Rectal smooth muscle tissue (tissue), 1 donor: ENCODE data around the gene FAM222A.
A peak's percentile ranks its signal among the peaks of the same experiment; 100 is the strongest.

Source experiments
- H3K27ac ChIP-seq: one replicate; pipeline ENCODE4 v1.7.0; 2013; ENCODE audit warnings: low read depth, low read length, inconsistent platforms
- H3K27me3 ChIP-seq: one replicate; pipeline ENCODE4 v1.7.0; 2013; ENCODE audit warnings: low read length; ENCODE audit not compliant: control insufficient read depth, insufficient read depth
- H3K36me3 ChIP-seq: one replicate; pipeline ENCODE4 v1.7.0; 2013; ENCODE audit warnings: low read length; ENCODE audit not compliant: control insufficient read depth, insufficient read depth
- H3K4me1 ChIP-seq: one replicate; pipeline ENCODE4 v1.7.0; 2013; ENCODE audit warnings: low read length; ENCODE audit not compliant: control insufficient read depth, insufficient read depth
- H3K4me3 ChIP-seq: one replicate; pipeline ENCODE4 v1.7.0; 2013; ENCODE audit warnings: low read length
- H3K9ac ChIP-seq: one replicate; pipeline ENCODE4 v1.7.0; 2013; ENCODE audit warnings: low read length

FAM222A gene

DNA sequence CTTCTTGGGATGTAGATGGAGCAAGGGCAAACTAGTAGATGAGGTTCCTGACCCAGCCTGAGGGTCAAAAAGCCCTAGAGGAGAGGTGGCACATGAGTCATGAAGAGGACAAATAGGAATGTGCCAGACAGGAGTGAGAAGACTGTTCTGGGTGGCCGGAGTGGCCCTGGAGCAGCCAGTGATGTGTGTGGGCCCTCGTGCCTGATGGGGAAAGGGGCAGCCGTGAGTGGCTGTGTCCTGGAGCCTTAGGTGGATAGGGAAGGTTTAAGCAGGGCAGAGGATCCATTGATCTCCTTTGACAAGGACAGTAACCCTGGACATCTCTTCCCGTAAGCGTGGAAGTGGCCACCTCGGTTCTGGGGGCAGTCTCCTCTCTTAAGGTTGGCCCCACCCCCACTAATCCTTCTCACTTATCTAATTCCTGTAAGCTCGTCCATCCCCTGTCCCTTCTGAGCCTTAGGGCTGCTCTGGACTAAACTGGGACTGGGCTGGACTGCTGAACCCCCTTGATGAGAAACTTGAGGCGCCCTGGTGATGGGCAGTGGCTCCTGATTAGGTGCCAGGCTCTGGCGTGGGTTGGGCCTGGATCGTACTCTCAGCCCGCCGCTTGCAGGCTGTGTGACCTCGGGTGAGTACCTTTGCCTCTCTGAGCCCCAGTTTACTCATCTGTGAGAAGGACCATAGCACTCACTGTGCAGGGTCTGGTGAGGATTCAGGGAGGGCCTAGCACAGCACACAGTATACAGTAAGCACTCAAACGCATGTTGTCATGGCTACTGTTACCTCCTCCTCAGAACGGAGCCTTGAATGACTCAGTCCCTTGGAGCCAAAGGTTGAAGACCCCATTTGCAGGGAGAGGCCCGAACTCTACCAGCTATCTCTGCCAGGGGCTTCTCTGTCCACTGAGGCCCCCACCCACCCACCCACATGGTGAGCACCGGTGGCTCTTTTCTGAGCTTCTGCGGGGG, 4.0 kb downstream of the FAM222A start:
- Histone ChIP-seq H3K27ac (no peak overlapping the region), H3K27me3 (no peaks in the 10 kb centered on the region), H3K9ac (no peak overlapping the region), H3K4me1 (peaks cover 42% of the 10 kb centered on the region), H3K36me3 (no peaks in the 10 kb centered on the region), H3K4me3 (no peak overlapping the region)

GRCh38 chr12:109718390-109718789, 4.8 kb downstream of the FAM222A start:
- no peaks in the 10 kb centered on the region for H3K27me3 ChIP-seq
- H3K36me3 ChIP-seq: no peaks in the 10 kb centered on the region
- no peak overlapping the region for H3K9ac ChIP-seq

GRCh38 chr12:109719123-109720022, 5.7 kb downstream of the FAM222A start:
- no peaks in the 10 kb centered on the region for H3K36me3 ChIP-seq
- H3K4me3 ChIP-seq: no peak overlapping the region
- no peak overlapping the region for H3K27ac ChIP-seq
- no peak overlapping the region for H3K9ac ChIP-seq
- H3K27me3 ChIP-seq: no peaks in the 10 kb centered on the region
- peaks cover 53% of the 10 kb centered on the region for H3K4me1 ChIP-seq

More at GRCh38 chr12:109718390-109718789, 4.8 kb downstream of the FAM222A start:
- no peak overlapping the region for H3K27ac ChIP-seq
- H3K4me3 ChIP-seq: no peak overlapping the region
- peaks cover 46% of the 10 kb centered on the region for H3K4me1 ChIP-seq

DNA sequence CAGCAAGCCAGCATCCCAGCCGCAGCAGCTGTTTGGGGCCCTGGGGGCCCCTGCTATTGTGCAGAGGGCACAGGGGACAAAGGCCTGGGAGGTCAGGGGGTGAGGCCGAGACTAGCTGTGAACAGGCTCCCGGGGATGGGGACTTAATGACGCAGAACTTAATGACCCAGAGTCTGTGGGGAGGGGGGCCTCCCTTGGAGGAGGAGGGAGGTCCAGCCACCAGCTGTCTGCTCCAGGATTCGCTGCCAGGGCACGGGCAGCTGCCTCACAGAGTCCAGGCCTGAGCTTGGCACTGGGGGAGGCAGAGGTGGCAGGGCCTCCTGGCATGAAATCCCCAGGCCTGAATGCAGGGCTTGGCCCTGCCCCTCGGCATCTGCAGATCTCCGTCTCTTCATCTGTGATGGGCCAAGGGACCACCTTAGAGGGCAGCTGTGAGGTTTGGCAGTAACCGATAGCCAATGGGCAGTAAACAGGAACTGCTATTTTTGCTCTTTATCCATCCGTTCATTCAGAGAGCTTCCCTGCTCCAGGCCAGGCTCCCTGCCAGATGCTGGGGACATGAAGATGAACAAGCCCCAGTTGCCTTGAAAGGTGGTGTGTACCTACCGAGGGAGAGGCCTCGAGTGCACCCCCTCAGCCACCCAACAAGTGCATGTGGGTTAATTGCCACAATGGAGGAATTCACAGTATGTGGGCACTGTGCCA, 6.7 kb downstream of the FAM222A start:
- H3K27me3 ChIP-seq: no peaks in the 10 kb centered on the region
- H3K4me1 ChIP-seq: peaks cover 60% of the 10 kb centered on the region
- no peak overlapping the region for H3K9ac ChIP-seq
- no peaks in the 10 kb centered on the region for H3K36me3 ChIP-seq
- H3K4me3 ChIP-seq: no peak overlapping the region
- no peak overlapping the region for H3K27ac ChIP-seq

- H3K27me3 ChIP-seq: no peaks in the 10 kb centered on the region
- no peak overlapping the region for H3K4me3 ChIP-seq
- H3K9ac ChIP-seq: no peak overlapping the region
- H3K27ac ChIP-seq: no peak overlapping the region
- no peaks in the 10 kb centered on the region for H3K36me3 ChIP-seq
- peaks cover 60% of the 10 kb centered on the region for H3K4me1 ChIP-seq
These were observed 7.2 kb downstream of the FAM222A start for GRCh38 chr12:109720857-109721189.

- peak overlapping the region; percentile 9 for H3K27ac ChIP-seq
- no peak overlapping the region for H3K4me3 ChIP-seq
- H3K27me3 ChIP-seq: no peaks in the 10 kb centered on the region
- peaks cover 59% of the 10 kb centered on the region for H3K4me1 ChIP-seq
- no peaks in the 10 kb centered on the region for H3K36me3 ChIP-seq
- H3K9ac ChIP-seq: no peak overlapping the region
These were observed 7.7 kb downstream of the FAM222A start for GRCh38 chr12:109721276-109721675.

DNA sequence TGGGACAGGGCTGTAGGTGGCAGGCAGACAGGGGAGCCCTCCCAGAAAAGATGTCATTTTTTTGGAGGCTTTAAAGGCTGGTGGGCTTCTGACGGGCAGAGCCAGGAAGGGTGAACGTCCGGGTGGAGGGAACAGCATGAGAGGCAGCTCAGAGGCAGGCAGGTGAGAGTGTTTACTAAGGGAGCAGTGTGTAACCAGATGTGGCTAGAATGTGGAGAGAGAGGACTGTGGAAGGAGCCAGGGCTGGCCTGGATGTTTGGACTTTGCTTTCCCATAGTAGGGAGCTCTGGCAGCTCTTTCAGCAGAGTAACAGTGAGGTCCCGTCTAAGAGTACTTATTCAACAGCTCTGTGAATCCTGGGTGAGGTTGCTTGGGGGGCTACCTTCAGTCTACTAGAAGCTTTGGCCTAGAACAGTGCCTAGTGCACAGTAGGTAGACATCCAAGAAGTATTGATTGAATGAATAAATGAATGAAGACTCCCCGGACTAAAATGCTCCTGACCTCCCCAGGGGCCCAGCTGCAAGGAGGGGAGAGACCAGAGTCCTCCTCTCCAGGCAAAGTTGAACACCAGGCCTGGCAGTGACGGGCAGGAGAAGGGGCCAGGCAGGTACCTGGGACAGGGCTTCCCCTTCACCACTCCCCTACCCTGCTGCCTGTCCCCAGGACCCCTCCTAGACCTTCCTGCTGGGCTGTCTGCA, 8.5 kb downstream of the FAM222A start:
- Histone ChIP-seq H3K27me3 (no peaks in the 10 kb centered on the region), H3K27ac (no peak overlapping the region), H3K9ac (no peak overlapping the region), H3K4me3 (no peak overlapping the region), H3K36me3 (no peaks in the 10 kb centered on the region), H3K4me1 (peaks cover 56% of the 10 kb centered on the region)

DNA sequence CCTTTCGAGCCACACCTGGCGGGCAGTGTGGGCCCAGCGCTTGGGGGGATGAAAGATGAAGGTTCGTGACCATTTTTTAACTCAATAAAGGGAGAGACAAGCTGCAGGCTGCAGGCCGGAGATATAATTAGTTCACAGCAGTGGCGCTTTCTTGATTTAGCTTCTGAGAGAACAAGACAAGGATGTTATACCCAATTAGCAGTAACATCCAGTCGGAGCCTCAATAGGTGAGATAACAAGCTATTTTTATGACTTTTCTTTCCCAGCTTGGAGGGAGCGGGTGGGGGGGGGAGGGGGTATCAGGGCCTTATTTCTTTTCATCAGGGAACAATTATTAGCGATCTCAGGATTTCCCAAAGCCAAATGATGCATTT, 9.1 kb downstream of the FAM222A start:
- Histone ChIP-seq H3K36me3 (no peaks in the 10 kb centered on the region), H3K4me1 (peaks cover 56% of the 10 kb centered on the region), H3K27ac (no peak overlapping the region), H3K9ac (no peak overlapping the region), H3K4me3 (no peak overlapping the region), H3K27me3 (no peaks in the 10 kb centered on the region)

DNA sequence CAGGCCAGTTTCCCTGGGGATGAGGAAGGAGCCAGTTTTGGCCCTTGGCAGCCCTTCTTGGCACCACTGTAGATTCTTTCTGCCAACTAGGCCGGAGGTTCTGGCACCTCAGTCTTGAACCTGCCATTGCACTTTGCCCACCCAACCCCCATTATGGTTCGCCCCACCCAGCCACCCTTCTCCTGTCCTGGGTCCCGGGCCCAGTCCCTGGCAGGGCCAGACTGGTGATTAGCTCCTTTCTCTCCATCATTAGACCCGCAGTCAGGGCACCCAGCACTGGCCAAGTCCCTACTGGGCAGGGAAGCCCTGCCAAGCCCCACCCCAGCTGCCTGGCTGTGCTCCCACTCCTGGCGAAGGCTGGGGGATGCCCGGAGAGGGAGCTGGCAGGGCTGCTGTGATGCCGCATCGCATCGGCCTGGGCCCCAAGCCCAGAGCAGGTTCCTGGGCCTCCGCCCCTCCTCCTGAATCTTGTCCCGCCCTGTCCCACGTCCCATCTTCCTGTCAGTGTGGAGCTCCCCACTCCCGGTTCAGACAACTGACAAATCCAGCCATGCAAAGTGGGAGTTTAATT, 9.8 kb downstream of the FAM222A start:
- H3K9ac ChIP-seq: no peak overlapping the region
- H3K4me1 ChIP-seq: peaks cover 56% of the 10 kb centered on the region
- H3K36me3 ChIP-seq: no peaks in the 10 kb centered on the region
- no peak overlapping the region for H3K4me3 ChIP-seq
- peak overlapping the region; percentile 13 for H3K27ac ChIP-seq
- no peaks in the 10 kb centered on the region for H3K27me3 ChIP-seq

DNA sequence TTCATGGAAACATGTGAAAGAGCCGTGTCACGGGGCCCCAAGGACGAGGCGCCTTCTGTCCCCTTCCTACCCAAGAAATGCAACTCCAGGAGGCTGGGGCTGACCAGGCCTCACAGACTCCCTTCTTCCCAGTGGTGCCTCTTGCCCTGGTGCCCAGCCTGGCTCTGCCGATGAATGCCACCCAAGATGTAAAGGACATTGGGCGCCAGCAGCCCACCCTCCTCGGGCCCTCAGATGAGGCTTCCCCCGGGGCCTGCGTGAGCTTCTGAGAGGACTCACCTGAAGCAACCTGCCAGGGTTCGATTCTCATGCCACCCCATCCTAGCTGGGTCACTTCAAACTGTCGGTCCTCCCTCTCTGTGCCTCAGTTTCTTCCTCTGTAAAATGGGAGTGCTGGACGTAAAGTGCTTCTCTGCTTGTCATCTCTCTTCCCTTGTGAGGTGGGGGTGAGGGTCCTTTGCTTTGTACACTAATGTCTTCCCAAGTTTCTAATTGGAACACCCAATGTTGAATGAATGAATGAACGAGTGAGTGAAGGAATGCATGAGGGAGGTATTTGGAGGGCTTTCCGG, 10.8 kb downstream of the FAM222A start:
- Histone ChIP-seq H3K9ac (no peak overlapping the region), H3K4me3 (no peak overlapping the region), H3K4me1 (peaks cover 54% of the 10 kb centered on the region)

GRCh38 chr12:109725321-109726105, 11.9 kb downstream of the FAM222A start:
- Histone ChIP-seq H3K9ac (no peak overlapping the region), H3K27ac (peak overlapping the region; percentile 65), H3K36me3 (no peaks in the 10 kb centered on the region), H3K4me3 (no peak overlapping the region), H3K27me3 (no peaks in the 10 kb centered on the region), H3K4me1 (peaks cover 44% of the 10 kb centered on the region)

More for the DNA sequence above, 10.8 kb downstream of the FAM222A start:
- H3K36me3 ChIP-seq: no peaks in the 10 kb centered on the region
- no peaks in the 10 kb centered on the region for H3K27me3 ChIP-seq
- no peak overlapping the region for H3K27ac ChIP-seq
